Hepatocyte (in vitro differentiated cells): Measurements from ENCODE around the gene RPL11.

Experiments
- EZH2 ChIP-seq: fragments of 200-600 bp; sonication (generic); IDR thresholded peaks from 2 replicates; pipeline ENCODE4 v1.6.1; 2016; ENCODE audit warnings: antibody characterized with exemption, mild to moderate bottlenecking, borderline replicate concordance
- EZH2phosphoT487 ChIP-seq: fragments of 200-600 bp; sonication (generic); IDR thresholded peaks from one replicate; pipeline ENCODE4 v1.6.1; 2018; ENCODE audit warnings: antibody characterized with exemption, mild to moderate bottlenecking, low read depth, moderate library complexity; ENCODE audit not compliant: unreplicated experiment, severe bottlenecking
- TF ChIP-seq, protein P1 (sequence below): fragments of 200-600 bp; sonication (generic); IDR thresholded peaks from 2 replicates; pipeline ENCODE4 v1.5.1; 2016; ENCODE audit warnings: antibody characterized with exemption, mild to moderate bottlenecking; ENCODE audit not compliant: poor library complexity

DNA sequence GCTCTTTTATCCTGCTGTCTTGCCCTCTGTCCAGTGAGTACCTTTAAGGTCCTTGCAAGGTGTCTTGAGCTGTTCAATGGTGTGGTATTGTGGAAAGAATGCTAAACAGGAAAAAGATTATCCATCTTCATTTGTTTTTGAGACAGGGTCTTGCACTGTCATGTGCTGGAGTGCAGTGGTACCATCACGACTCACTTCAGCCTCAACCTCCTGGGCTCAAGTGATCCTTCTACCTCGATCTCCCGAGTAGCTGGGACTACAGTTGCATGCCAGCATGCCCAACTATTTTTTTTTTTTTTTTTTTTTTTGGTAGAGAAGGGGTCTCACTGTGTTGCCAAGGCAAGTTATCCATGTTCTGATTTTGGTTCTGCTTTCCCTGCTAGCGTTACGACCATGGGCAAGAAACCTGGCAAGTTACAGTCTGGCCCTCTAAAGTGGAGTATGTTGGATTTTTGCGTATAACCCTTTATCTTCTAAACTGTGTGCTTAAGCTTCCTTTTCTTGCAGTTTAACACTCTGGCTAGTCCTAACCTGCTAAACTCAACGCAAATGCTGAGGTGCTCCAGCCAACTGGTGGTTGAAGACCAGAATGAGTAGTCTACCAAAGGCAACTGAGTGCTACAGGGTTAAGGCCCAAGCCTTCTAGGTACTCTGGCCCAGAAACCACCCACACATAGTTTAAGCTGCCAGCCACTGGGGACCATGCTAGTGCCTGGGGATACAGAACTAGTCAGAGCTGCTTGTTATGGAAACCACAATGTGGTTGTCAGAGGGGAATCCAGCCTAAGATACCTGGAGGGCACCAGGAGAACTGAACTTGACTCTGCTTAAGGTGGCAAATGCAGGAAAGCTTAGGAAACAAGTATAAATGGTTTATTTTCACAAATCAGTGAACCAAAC lies 7.9 kb downstream of the RPL11 start:
- TF ChIP-seq, protein P1, sequence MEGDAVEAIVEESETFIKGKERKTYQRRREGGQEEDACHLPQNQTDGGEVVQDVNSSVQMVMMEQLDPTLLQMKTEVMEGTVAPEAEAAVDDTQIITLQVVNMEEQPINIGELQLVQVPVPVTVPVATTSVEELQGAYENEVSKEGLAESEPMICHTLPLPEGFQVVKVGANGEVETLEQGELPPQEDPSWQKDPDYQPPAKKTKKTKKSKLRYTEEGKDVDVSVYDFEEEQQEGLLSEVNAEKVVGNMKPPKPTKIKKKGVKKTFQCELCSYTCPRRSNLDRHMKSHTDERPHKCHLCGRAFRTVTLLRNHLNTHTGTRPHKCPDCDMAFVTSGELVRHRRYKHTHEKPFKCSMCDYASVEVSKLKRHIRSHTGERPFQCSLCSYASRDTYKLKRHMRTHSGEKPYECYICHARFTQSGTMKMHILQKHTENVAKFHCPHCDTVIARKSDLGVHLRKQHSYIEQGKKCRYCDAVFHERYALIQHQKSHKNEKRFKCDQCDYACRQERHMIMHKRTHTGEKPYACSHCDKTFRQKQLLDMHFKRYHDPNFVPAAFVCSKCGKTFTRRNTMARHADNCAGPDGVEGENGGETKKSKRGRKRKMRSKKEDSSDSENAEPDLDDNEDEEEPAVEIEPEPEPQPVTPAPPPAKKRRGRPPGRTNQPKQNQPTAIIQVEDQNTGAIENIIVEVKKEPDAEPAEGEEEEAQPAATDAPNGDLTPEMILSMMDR = no peak
- TF ChIP-seq EZH2phosphoT487 (no peak), EZH2 (no peak)
